ENCODE results near the gene WDR59.

WDR59 gene

GRCh38 chr16:74902161-74902560 is 82.8 kb downstream of the WDR59 start:
- no peak for DNase-seq (ENCODE audit: low read depth)

- no peak for DNase-seq (ENCODE audit: low read depth)
Observed at GRCh38 chr16:74901606-74902005, 83.3 kb downstream of the WDR59 start.

GRCh38 chr16:74899816-74900215 is 85.1 kb downstream of the WDR59 start:
- DNase-seq (ENCODE audit: low read depth): no peak

DNA sequence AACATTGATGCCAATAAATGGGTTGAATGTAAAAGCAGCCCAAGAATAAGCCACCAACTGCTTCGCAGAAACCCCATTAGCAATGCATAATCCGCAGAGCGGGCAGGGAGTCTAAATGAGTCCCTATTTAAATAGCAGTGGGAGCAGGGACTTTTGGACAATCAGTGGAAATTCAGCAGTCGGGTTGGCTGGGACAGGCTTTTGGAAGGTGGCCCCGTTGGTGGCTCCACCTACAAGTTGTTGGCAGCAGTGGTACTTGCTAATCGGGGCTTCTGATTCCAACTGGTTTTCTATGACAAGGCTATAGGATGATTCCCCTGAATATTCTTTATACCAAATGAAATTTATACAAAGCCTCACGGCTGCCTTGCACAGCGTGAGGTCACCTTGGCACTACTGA is 86.3 kb downstream of the WDR59 start:
- DNase-seq (ENCODE audit: low read depth): no peak

- peak; percentile 39 for DNase-seq (ENCODE audit: low read depth)
Observed at GRCh38 chr16:74896389-74897370, 88.2 kb downstream of the WDR59 start.

DNA sequence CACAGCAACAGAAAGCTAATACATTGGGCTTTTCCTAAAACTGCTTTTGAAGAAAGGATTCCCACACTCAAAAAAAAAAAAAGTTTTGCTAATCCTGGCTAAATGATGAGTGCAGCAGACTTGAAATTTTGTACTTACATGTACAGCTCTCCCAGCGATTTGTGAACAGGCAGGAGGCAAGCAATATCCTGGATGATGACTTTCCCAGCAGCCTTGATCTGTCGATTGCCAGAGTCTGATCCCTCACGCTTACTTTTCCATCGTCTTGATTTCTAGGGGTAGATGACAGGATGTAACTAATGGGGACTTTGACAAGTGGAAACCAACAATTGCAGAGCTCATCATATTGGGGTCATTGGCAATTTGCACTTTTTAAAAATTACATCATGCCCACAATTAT is 91.4 kb downstream of the WDR59 start:
- no peak for DNase-seq (ENCODE audit: low read depth)

GRCh38 chr16:74892574-74893461 is 92.1 kb downstream of the WDR59 start:
- DNase-seq (ENCODE audit: low read depth): no peak

DNA sequence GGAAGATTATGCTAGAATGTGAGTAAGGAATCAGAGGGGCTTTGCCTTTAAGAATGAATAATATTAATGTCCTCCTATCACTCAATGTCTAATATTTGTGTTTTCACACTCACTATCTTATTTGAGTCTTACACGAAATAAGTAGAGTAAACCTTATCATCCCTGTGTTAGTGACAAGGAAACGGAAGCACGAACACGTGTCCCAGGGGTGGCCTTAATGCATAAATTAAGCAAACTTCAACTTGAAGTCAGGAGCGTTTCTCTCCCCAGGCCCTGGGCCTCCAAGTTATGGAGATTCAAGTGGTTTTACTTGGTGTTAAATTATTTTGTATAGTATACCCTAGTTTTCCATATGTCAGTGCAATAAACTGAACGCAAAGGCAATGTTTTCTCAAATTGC is 96.0 kb downstream of the WDR59 start:
- DNase-seq (ENCODE audit: low read depth): no peak

GRCh38 chr16:74888232-74888862 is 96.6 kb downstream of the WDR59 start:
- DNase-seq (ENCODE audit: low read depth): no peak

GRCh38 chr16:74887084-74887483 is 97.8 kb downstream of the WDR59 start:
- DNase-seq (ENCODE audit: low read depth): no peak

- DNase-seq (ENCODE audit: low read depth): no peak
Observed at GRCh38 chr16:74877706-74878105, 107.2 kb downstream of the WDR59 start.

- no peak for DNase-seq (ENCODE audit: low read depth)
Observed at GRCh38 chr16:74874912-74875546, 109.9 kb downstream of the WDR59 start.

DNA sequence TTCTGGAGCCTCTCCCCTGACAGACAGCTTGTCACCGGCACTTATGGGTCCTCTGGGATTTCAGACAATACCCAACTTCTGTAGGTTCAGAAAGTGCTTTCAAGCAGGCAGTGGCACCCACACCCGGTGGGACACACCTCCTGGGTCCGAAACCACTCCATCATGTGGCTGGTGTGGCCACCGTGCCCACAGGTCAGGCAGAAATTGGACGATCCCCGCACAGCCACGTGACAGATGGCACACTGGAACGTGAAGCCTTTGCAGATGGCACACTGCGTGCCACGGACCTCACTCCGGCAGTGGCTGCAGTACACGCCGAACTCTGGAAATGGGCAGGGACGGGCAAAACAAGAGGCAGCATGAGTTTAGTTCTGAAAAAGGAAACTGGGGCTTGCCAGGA is 110.8 kb downstream of the WDR59 start:
- DNase-seq (ENCODE audit: low read depth): no peak

DNA sequence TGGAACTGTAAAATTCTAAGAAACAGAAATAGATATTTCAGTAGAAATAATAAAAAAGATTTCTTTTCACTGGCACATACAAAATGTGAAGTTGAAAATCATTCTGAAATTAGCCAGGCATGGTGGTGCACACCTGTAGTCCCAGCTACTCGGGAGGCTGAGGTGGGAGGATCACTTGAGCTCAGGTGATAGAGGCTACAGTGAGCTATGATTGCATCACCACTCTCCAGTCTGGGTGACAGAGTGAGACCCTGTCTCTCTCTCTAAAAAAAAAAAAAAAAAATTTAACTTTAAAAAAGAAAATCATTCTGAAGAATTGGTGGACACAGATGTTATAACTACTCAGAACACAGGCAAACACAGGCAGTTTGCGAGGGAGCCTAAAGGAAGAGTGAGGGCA is 112.6 kb downstream of the WDR59 start:
- no peak for DNase-seq (ENCODE audit: low read depth)

GRCh38 chr16:74871608-74872007 is 113.3 kb downstream of the WDR59 start:
- no peak for DNase-seq (ENCODE audit: low read depth)

DNA sequence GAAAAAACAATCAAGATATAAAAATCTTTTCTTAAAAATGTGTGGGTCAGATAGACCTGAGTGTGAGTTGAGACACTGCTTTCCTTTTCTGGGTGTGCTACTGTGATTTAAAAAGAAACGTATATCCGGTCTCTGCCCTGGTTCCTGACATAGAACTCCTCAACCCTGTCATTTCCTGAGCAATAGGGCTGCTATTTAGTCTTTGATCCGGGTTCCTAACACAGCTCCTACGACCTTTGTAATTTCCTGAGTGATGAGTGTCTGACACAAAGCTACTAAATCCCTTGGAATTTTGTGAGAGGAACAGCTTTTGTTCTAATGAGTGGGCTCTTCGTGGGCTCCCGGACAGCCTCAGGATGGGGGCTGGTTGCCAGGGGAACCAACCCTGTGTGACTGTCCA is 116.4 kb downstream of the WDR59 start:
- DNase-seq (ENCODE audit: low read depth): no peak

GRCh38 chr16:74868035-74868434 is 116.9 kb downstream of the WDR59 start:
- DNase-seq (ENCODE audit: low read depth): no peak

DNA sequence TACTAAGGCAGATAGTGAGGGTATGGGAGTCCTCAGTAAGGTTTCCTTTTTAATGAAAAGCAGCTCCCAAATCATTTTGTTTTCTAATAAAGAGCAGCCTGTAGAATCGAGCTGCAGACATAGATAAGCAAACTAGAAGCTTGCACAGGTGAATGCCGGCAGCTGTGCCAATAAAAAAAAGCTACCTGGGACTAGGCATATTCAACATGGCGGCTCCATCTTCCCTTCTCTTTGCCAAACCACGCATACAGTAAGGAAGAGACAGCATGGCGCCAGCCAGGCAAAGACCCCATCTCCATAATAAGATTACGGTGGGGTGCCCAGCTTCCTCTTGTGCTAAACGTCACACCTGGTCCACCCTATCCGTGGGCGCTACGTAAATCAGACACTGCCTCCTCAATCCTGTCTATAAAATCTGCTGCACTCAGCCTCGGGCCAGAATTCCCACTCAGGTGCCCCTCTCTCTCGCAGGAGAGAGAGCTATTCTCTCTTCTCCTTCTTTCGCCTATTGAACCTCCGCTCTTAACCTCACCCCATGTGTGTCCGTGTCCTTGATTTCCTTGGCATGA is 117.6 kb downstream of the WDR59 start:
- DNase-seq (ENCODE audit: low read depth): no peak

DNA sequence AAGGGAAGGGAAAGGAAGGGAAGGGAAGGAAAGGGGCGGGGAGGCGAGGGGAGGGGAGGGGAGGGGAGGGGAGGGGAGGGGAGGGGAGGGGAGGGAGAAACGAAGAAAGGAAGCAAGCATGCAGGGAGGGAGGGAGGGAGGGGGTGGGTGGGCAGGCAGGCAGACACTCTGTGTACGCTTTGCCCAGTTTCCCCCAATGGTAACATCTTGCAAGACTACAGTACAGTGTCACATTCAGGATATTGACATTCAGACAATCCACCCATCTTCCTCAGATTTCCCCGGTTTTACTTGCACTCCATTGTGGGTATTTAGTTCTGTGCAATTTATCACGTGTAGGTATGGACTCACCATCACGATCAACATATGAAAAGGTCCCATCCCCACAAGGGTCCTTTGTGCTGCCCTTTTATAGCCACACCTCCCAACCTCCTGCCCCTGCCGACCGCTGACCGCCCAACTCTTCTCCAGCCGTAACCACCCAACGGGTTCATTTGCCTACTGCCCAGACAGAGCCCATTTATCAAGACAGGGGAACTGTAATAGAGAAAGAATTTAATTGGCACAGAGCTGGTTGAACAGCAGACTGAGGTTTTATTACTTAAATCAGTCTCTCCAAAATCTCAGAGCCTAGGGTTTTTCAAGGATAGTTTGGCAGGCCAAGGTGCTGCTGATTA is 118.9 kb downstream of the WDR59 start:
- no peak for DNase-seq (ENCODE audit: low read depth)

GRCh38 chr16:74862743-74863244 is 122.1 kb downstream of the WDR59 start:
- DNase-seq (ENCODE audit: low read depth): no peak

DNA sequence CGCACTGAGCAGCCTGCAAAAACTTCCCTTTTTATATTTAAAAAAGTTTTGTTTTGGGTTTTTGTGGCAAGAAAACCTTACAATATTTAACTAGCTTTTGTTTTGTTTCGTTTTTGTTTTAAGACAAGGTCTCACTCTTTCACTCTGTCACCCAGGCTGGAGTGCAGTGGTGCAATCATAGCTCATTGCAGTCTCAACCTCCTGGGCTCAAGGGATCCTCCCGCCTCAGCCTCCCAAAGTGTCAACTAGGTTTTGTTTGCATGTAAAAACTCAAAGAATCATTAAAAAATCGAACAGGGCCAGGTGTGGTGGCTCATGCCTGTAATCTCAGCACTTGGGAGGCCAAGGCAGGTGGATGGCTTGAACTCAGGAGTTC is 132.4 kb downstream of the WDR59 start:
- DNase-seq (ENCODE audit: low read depth): no peak

Data from GM04504 (cell line).